CD4-positive, alpha-beta T cell treated with Interferon gamma for 1 hour (primary cell): ENCODE measurements around the gene KIDINS220.

ENCODE experiments used
- DNase-seq: peaks from one replicate; pipeline ENCODE4 v3.0.0-alpha.2; 2020

KIDINS220 gene

GRCh38 chr2:8850845-8851487 is 13.6 kb upstream of the KIDINS220 start:
- DNase-seq, result no peak

DNA sequence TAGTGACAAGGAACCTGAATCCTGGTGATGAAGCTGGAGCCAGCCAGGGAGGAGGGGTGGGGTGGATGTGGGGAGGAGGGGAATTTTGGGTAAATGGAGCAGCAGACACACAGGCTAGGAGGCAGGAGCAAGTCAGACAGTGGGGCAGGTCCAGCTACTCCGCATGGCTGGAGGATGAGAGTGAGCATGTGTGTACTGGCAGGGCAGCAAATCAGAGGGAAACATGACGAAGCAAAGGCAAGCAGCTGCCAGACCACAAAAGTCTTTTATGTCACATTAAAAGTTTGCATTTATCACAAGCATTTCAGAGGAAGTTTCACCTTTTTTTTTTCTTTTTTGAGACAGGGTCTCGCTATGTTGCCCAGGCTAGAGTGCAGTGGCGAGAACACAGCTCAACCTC is 11.9 kb upstream of the KIDINS220 start:
- DNase-seq, result no peak

DNA sequence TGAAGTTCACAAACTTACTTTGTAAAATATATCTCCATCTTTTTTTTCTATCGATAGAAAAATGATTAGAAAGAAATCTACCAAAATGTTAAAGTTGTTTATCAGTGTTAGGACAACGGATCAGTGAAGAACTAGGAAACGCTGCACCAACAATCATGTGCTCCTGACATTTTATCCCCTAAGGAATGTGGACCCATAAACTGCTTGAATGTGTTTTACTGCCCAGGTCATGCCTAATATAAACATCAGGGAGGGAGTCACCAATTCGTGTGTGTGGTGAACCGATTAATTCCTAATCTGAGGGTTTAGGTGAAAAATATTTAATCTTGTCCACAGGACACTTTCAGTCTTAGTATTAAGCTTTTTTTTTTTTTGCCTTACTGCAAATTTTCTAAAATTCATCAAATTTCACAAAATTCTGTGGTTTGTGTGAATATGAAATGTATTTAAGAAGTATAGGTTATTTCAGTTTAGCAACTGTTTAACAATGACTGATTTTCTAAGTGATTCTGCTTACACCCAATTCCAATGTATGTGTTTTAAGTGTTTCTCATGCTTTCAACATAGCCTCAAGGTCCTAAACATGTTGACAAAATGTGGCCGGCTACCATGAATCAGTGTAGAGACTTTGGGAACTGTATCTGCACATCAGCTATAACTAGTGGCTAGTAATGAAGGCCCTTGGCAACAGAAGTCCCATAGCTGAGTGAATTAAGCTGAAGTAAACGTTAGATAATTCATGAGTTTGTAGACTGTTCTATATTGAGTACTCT is 11.1 kb upstream of the KIDINS220 start:
- DNase-seq, result no peak

DNA sequence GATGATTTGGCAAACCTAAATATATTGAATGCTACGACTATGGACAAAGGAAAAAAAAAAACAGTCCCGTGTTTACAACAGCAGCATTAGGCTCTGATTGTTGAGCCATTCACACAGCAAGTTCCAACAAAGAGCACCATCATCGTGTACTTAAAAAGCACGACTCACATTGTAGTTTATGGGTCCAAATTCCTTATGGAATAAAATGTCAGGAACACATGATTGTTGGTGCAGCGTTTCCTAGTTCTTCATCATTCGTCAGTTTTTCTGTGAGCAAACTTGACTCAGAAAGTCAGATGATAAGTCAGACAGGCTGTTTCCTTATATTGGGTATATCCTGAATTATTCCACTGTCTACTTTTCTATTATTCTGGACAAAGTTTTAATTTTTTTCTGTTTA is 10.0 kb upstream of the KIDINS220 start:
- DNase-seq, result no peak

- no peak for DNase-seq
These were observed 4.5 kb upstream of the KIDINS220 start for GRCh38 chr2:8841932-8842331.

DNA sequence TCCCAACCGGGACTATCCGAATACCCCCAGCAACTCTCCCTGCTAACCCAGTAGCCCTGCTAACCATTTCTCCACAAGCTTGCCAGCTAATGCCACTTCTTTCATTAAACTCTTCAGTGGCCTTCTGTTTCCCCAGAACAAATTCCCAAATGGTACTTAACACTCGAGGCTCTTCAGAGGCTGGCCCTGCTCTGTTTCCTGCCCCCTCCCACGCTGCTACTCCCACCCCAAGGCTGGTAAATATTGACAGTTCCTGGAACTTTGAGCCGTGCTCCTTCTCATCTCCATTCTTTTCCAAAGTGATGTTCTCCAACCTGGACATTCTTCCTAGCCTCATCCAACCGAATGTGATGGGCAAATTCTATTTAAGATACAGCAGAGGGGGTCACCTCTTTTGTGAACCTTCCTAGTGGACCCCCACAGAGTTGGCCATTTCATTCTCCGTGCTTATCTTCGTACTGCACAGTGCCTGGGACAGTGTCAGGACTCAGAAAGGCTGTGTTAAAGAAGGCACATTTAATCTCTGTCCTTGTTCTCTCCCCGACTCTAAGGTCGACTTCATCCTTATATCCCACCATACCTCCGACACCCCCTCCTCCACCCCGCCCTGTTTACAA is 3.2 kb upstream of the KIDINS220 start:
- no peak for DNase-seq

DNA sequence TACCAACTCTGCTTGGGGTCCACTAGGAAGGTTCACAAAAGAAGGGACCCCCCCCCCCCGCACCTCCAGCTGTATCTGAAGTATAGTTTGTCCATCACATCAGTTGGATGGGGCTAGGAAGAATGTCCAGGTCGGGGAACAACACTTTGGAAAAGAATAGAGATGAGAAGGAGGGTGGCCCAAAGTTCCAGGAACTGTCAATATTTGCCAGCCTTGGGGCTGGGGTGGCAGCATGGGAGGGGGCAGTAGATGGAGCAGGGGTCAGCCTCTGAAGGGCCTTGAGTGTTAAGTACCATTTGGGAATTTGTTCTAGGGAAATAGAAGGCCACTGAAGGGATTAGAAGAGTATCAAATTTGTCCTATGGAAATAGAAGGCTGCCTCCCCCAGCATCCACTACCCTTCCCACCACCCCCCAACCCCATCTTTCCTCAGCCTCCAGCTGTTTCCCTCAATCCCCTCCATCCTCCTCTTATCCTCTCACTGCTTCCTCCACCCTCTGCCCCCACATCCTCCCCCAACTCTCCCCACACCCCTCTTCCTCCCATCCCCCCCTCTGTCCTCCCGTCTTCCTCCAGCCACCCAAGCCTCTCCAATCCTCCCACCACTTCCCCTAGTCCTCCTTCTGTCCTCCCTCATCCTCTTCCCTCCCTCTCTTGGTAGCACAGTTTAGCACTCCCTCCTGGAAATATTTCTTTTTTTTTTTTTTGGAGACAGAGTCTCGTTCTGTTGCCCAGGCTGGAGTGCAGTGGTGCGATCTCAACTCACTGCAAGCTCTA is 2.0 kb upstream of the KIDINS220 start:
- no peak for DNase-seq

DNA sequence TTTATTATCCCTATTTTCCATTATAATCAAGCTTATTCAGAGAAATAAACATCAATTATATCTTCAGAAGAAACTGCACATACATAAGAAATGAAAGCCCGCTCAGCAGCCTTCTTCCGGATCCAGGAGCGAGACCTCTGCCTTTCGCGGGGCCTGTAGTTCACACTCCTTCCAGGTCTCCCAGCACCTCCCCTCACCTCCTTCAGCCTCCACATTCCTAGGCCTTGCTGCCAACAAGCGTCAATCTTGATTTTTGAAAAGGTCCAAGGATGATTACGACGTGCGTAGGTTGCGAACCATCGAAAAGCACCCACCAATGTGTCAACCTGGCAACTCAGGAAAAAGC is 355 bp upstream of the KIDINS220 start:
- no peak for DNase-seq

- no peak for DNase-seq
These were observed 2.1 kb downstream of the KIDINS220 start for GRCh38 chr2:8835279-8835678.

GRCh38 chr2:8833853-8834252 is 3.6 kb downstream of the KIDINS220 start:
- no peak for DNase-seq

- no peak for DNase-seq
These were observed 5.9 kb downstream of the KIDINS220 start for GRCh38 chr2:8831516-8831915.

DNA sequence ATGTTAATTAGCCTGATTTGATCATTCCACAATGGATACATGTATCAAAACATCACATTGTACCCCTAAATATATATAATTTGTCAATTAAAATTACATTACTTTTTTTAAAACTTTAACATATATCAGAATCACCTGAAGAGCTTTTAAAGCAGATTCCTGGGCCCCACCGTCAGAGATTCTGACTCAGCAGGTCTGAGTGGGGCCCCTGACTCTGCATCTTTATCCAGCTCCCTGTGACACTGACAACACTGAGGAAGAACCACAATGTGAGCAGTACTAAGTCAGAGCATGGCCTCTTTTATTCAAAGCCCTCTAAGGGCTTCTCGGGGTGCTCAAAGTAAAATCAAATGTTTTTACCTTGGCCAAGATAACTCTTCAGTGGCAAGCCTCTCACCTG is 9.7 kb downstream of the KIDINS220 start:
- no peak for DNase-seq

GRCh38 chr2:8822218-8822617 is 15.2 kb downstream of the KIDINS220 start:
- no peak for DNase-seq

- no peak for DNase-seq
These were observed 15.9 kb downstream of the KIDINS220 start for GRCh38 chr2:8821276-8822217.

DNA sequence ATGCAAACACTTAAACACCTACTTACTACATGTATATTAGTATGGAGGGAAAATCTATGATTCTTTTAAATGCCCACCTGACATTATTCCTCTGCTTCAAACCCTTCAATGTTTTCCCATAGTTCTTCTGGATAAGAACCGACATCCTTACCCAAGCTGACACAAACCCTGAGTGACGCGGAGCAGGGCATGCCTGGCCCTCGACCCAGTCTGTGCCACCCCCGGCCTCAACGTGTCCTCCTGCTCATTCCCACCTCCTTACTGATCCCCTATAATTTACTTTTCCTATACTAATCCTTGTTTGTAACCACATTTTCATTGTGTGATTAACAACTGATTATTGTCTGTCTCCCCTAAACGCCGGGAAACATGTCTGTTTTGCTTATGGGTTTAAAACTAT is 17.5 kb downstream of the KIDINS220 start:
- no peak for DNase-seq

DNA sequence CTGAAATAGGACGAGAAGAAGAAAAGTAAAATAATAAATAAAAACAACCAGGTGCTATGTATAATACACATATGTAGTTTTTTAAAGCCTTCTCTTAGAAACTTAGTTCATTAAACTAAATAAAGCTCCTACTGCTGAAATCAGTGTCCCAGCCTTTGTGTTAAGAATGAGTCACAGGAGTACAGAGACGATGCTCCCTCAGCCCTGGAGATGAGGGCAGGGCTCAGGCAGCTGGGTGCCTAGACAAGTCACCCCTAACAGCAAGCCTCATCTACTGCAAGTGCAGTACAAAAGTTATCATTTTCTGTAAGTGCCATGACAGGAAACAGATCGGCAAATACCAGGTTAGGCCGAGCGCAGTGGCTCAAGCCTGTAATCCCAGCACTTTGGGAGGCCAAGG is 18.2 kb downstream of the KIDINS220 start:
- no peak for DNase-seq

GRCh38 chr2:8817221-8817620 is 20.2 kb downstream of the KIDINS220 start:
- DNase-seq, result no peak

GRCh38 chr2:8806885-8807704 is 30.3 kb downstream of the KIDINS220 start:
- DNase-seq, result no peak

DNA sequence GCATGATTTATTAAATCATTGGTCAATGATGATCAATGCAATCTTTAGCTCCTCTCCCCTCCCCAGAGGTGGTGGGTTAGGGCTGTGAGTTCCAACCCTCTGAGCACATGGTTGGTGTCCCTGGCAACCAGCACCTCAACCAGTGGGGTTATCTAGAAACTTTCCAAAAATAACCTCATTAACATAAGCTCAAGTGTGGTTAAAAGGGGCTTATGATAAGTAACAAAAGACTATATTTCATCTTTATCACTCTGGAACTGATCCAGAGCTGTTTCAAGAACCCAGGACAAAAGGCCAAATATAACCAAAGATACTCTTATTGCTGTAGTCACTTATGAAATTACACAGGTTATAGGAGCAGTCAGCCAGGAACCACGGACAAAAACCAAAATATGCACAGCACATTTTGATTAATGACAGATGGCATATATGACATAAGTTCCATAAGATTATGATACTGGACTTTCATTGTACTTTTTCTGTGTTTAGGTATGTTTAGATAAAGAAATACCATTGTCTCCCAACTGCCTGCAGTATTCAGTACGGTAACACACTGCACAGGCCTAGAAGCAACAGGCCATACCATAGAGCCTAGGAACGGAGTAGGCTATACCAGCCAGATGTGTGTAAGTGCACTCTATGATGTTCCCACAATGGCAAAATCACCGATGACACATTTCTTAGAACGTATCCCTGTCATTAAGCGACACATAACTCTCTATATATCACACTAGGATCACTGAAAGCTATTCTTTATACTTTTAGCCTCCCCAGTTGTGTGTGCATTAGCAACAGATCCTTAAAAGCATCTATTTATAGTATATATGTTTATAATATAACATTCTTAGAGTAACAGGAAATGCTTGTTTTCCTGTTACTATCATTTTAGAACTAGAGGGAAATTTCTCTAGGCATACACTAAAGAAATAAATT is 31.9 kb downstream of the KIDINS220 start:
- no peak for DNase-seq

DNA sequence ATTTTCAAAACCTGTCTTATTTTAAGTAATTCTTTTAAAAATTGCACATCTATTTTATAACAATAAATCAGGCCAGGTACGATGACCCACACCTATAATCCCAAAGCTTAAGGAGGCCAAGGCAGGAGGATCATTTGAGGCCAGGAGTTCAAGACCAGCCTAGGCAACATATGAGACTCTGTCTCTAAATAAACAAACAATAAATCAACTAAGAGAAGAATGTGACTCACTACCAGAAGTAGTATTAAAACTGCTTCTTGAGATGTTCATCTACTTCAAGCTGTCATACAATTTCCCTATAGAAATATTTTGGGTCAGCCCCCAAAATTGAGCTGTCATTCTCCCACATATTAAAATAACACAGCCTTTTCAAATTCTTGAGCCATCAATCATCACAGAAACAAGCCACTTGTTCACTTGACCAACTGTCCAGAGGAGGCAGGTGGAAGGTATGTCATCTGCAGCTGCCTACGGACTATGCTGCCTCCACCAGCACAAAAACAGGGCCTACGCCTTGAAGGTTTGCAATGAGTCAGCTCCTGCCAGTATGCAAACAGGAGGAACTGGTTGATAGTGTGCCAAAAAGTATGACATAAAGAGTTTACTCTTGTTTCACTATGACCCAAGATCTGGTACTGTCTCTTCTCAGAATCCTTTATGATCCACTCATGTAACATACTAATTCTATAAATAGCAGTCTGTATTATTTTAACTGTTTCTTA is 33.6 kb downstream of the KIDINS220 start:
- no peak for DNase-seq
